Fibroblast of lung (primary cell): Measurements from ENCODE around the gene OAF.

ENCODE experiments used
- CTCF ChIP-seq, 2 donors: IDR thresholded peaks in 1 of 2; conservative IDR thresholded peaks in 1 of 2; 1 replicate in 1 of 2; 2 replicates in 1 of 2; pipeline ENCODE4 v1.5.1; 2011 to 2012; ENCODE audit warnings: low read length in 2 of 2, control low read depth in 1 of 2, inconsistent platforms in 1 of 2, low read depth in 1 of 2, mild to moderate bottlenecking in 1 of 2
- EZH2 ChIP-seq: IDR thresholded peaks from 2 replicates; pipeline ENCODE4 v1.5.1; 2012; ENCODE audit warnings: low read length, control low read depth, mild to moderate bottlenecking; ENCODE audit errors: missing control alignments

GRCh38 chr11:120224361-120224760 lies 13.5 kb downstream of the OAF start:
- TF ChIP-seq CTCF (conservative IDR thresholded peaks at IDR 0.05 in 1 of 2, IDR thresholded peaks at IDR 0.05 in 1 of 2; ENCODE audit: low read depth in 1 of 2, low read length in 2 of 2) (no peak), EZH2 (no peak)
